HG03432 (cell line): Measurements from ENCODE around the gene CHST12.

Experiments
- ATAC-seq: cut with Tn5 transposase; IDR thresholded peaks from one replicate; pipeline ENCODE4 v1.9.1; 2021; ENCODE audit warnings: mild to moderate bottlenecking, moderate library complexity; ENCODE audit not compliant: unreplicated experiment

Gene CHST12

DNA sequence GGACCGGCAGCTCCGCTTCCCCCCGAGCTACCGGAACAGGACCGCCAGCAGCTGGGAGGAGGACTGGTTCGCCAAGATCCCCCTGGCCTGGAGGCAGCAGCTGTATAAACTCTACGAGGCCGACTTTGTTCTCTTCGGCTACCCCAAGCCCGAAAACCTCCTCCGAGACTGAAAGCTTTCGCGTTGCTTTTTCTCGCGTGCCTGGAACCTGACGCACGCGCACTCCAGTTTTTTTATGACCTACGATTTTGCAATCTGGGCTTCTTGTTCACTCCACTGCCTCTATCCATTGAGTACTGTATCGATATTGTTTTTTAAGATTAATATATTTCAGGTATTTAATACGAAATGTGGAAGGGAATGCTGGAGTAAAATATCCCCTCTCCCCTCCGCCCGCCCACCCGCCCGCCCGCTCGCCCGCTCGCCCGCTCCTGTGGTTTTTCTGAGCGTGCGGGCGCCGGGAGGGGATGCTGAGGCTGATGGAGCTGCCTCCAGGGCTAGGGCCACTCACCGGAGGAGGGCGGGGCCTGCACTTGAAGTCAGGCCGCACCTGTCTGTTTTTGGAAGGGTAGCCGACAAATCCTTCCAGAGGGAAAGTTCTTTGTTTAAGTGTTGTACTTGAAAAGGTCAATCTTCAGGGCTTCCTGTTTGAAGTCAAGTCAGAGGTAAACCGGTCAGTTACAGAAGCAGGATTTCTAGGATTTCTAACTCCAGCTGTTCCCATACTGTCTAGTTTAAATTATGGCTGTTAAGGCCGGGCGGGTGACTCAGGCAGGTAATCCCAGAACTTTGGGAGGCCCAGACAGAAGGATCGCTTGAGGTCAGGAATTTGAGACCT lies 30.5 kb downstream of the CHST12 start:
- ATAC-seq, result no peak

GRCh38 chr7:2435146-2435545 lies 31.7 kb downstream of the CHST12 start:
- no peak for ATAC-seq

DNA sequence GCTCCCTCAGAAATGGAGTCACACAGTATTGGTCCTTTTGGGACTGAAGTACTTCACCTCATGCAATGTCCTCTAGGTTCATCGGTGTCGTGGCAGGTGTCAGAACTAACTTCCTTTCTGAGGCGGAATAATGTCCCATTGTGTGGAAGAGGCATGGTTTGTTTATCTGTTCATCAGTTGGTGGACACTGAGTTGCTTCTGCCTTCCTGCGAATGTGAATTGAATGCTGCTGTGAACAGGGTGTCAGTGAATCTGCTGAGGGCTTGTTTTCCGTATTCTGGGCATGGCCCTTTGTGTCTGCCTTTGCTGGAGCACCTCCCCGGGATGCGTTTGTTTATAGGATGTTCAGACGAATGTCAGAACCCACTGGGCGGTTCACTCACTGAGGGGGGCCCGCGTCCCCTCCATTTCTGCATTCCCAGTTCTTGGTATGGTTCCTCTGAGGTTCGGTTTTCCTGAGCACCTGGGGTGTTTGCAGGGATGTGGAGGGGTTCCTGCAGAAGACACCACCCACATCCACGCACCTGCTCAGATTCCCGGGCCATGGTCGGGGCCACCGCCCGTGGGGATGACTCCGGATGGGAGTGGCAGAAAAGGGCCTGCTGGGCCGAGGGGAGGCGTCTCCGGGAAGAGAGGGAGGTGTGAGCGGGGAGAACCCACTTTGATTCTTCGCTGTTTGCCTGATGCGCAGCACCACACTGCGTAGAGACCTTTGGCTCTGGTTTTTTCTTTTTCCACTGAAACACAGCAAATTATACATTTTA lies 33.1 kb downstream of the CHST12 start:
- ATAC-seq, result no peak

- no peak for ATAC-seq
Measured at GRCh38 chr7:2437136-2437535, 33.7 kb downstream of the CHST12 start.

GRCh38 chr7:2437537-2438148 lies 34.2 kb downstream of the CHST12 start:
- no peak for ATAC-seq

DNA sequence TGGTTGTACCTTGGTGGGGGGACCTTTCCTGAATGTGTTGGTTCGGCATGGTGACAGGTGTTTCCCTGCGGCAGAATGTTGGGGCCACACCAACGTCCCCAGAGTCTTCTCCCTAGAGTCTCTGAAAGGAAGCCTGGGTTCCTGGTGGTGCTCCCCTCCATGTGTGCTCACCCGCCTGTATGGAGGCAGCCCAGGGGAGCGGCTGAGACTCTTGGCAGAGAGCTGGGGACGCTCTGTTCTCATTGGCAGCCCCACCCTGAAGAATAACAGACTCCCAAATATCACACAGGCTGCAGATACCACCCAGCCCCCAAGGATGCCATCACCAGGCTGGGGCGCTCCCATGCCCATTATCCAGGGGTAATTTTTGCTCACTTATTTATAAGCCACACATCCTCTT lies 34.8 kb downstream of the CHST12 start:
- no peak for ATAC-seq

DNA sequence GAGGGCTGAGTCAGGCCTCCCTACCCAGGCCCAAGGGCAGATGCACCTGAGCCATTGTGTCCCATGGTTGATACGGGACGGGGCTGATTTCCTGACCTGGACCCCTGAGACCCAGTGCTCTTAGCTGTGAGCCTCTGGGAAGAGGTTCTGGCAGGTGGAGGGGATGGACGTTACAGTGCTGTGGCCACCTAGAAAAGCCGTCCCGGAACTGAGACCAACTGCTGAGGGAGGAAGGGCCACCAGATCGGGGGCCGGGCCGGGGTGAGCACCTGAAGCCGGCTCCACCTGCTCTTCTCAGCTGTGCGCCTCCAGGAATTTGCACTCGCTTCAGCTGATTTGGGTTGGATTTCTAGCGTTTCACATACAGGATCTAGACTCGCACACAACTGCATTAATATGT lies 35.4 kb downstream of the CHST12 start:
- no peak for ATAC-seq

- ATAC-seq, result no peak
Measured at GRCh38 chr7:2440608-2441245, 37.3 kb downstream of the CHST12 start.

DNA sequence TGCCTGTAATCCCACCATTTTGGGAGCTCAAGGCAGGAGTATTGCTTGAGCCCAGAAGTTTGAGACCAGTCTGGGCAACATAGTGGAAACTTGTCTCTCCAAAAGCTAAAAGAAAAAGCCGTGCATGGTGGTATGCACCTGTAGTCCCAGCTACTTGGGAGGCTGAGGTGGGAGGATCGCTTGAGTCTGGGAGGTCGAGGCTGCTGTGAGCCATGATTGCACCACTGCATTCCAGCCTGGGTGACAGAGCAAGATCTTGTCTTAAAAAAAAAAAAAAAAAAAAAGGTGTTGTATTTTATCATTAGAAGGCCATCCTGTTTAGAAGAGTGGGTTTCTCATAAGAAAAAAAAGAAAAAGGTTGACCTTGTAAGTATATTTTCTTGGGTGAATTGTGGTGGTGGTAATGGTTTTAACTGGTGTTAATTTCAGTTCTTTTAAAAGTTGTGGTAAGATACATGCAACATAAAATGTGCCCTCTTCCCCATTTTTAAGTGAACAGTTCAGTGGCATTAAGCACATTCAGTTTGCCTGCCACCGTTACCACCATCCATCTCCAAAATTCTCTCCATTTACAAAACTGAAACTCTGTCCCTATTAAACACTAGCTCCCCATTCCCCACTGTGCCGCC lies 38.1 kb downstream of the CHST12 start:
- no peak for ATAC-seq

DNA sequence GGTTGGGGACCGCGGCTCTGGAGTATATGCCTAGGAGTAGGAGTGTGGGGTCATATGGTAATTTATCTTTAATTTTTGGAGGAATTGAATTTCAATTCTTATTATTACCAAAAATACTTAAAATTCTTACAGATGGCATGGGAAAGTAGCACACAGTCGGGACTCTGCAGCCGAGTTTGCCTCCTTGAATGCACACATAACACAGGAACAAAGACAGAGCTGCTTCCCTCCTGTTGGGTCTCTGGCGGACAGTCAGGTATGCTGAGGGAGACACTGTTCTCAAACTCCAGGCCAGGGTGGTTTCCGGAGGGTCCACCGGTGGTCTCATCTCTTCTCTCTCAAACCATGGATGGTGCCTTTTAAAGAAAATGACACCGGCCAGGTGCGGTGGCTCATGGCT lies 40.1 kb downstream of the CHST12 start:
- ATAC-seq, result no peak

GRCh38 chr7:2444476-2444875 lies 41.1 kb downstream of the CHST12 start:
- ATAC-seq, result no peak

- ATAC-seq, result no peak
Measured at GRCh38 chr7:2445047-2445446, 41.6 kb downstream of the CHST12 start.

GRCh38 chr7:2445898-2446555 lies 42.6 kb downstream of the CHST12 start:
- no peak for ATAC-seq

- ATAC-seq, result no peak
Measured at GRCh38 chr7:2446676-2447075, 43.3 kb downstream of the CHST12 start.

- no peak for ATAC-seq
Measured at GRCh38 chr7:2450198-2451107, 47.0 kb downstream of the CHST12 start.

DNA sequence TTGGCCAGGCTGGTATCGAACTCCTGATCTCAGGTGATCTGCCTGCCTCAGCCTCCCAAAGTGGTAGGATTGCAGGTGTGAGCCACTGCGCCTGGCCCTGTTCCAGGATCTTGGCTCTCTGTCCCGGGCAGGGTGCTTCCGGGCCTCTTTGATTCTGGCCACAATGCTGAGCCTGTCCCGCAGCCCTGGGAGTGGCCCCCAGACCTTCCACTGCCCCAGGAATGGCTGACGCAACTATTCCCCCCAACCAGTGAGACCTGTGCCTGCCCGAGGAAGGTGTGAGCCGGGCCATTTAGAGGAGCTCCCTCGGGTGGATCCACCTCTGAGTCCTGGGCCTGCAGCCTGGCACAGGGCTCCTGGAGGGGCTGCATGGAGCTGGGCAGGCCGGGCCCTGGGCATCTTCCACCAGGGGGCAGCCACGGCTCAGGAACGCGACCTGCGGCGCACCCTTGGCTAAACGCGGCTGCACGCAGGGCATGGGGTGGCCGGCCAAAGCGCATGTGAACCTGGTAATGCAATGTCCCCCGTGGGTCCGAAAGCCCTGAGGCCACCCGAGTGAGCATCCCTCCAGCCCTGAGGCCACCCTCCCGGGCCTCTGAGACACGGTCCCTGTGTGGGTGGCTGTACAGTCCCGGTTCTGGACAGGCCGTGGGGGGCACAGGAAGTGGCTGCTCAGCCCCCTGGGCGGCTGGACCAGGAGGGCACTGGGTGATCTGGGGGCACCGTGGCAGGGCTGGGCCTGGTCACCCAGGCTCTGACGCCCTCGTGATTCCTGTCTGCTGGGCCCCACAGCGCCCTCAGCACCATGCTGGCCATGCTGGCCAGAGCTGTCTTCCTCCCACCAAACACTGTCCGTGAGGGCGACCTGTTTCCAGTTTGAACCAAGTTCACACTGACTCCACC lies 48.0 kb downstream of the CHST12 start:
- ATAC-seq, result peak; percentile 90

DNA sequence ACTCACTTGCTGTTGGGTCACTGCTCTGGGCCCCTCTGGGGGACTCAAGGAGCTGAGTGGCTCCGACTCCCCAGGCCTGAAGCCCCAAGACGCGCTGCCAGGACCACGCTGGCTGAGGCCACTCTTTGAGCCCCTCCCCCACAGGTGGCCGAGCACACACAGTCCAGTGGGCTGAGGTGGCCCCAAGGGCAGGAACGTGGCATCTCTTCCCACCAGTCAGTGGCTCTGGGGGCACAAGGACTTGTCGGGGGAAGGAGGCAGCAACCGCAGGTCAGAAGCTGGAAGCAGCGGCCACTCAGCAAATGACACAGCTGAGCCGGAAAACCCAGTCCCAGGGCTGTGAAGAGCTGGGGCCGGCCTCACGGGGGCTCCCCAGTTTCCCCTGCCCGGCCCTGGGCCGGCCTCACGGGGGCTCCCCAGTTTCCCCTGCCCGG lies 48.7 kb downstream of the CHST12 start:
- peak; percentile 41 for ATAC-seq

DNA sequence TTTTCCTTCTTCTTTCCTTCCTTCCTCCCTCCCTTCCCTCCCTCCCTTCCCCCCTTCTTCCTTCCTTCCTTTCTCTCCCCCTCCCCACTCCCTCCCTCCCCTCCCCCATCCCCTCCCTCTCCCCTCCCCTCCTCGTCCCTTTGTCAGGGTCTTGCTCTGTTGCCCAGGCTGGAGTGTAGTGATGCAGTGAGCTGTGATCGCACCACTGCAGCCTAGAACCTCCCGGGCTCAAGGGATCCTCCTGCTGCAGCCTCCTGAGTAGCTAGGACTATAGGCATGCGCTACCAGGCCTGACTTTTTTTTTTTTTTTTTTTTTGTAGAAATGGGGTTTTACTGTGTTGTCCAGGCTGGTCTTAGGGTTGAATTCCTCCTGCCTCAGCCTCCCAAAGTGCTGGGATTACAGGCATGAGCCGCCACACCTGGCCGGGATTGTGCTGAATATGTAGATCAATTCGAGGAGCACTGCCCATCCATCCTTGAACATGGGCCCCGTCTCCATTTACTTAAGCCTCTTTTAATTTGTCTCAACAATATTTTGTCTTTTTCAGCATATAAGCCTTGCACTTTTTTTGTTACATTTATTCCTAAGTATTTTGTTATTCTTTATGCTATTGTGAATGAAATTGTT lies 49.3 kb downstream of the CHST12 start:
- ATAC-seq, result no peak
